ENCODE results near the gene ZNF445. TPM values are rescaled to one million over a fixed set of nuclear protein-coding genes. Genes with fewer than 3 reads are reported as not detected.
A peak's percentile ranks its signal among the peaks of the same experiment; 100 is the strongest.
"Not testable (repeated sequence)": the region's sequence is repeated elsewhere in the genome, so short reads cannot be mapped to it uniquely, and the experiment has no call there.

ZNF445 gene
- total and polyA plus RNA-seq, 12 donors, result 1.6 to 18.6 (median 15.4) TPM

- no peaks in the 10 kb centered on the region for H3K27me3 ChIP-seq
- H3K9me3 ChIP-seq, result no peaks in the 10 kb centered on the region
- ATAC-seq (no peak), DNase-seq (no peak)
- H3K4me1 ChIP-seq, result no peaks in the 10 kb centered on the region
- no peak overlapping the region for H3K4me3 ChIP-seq
- WGBS, 2 donors, result 87 to 90% methylated on average over 14 of the region's 14 CpGs
- H3K36me3 ChIP-seq, result no peaks in the 10 kb centered on the region
- TF ChIP-seq CTCF (IDR thresholded peaks at IDR 0.05), result no peak
- H3K27ac ChIP-seq, result no peak overlapping the region
- intact Hi-C loops (cut with DNase I), result no loop called here
Measured at GRCh38 chr3:44419923-44420650, 57.4 kb downstream of the ZNF445 start.

- ATAC-seq (no peak), DNase-seq (no peak)
- no peaks in the 10 kb centered on the region for H3K27me3 ChIP-seq
- H3K9me3 ChIP-seq, result no peaks in the 10 kb centered on the region
- no peaks in the 10 kb centered on the region for H3K36me3 ChIP-seq
- intact Hi-C loops (cut with DNase I), result no loop called here
- 76 to 86% methylated on average over 11 of the region's 11 CpGs for WGBS, 2 donors
- TF ChIP-seq CTCF (IDR thresholded peaks at IDR 0.05), result no peak
- H3K4me3 ChIP-seq, result no peak overlapping the region
- no peaks in the 10 kb centered on the region for H3K4me1 ChIP-seq
- no peak overlapping the region for H3K27ac ChIP-seq
Measured at GRCh38 chr3:44419116-44419922, 58.2 kb downstream of the ZNF445 start.

- H3K4me1 ChIP-seq, result no peaks in the 10 kb centered on the region
- peak in 2 of 9 donors; percentile 6 to 23 for TF ChIP-seq CTCF (IDR thresholded peaks at IDR 0.05)
- 76 to 82% methylated on average over 2 of the region's 2 CpGs for WGBS, 2 donors
- no peaks in the 10 kb centered on the region for H3K9me3 ChIP-seq
- no peak overlapping the region for H3K4me3 ChIP-seq
- intact Hi-C loops (cut with DNase I), result no loop called here
- no peaks in the 10 kb centered on the region for H3K36me3 ChIP-seq
- H3K27me3 ChIP-seq, result no peaks in the 10 kb centered on the region
- no peak overlapping the region for H3K27ac ChIP-seq
- ATAC-seq (no peak), DNase-seq (no peak)
Measured at GRCh38 chr3:44418549-44418948, 58.9 kb downstream of the ZNF445 start.

- ATAC-seq; H3K27ac ChIP-seq; DNase-seq; intact Hi-C loops (cut with DNase I); H3K4me3 ChIP-seq; H3K9me3 ChIP-seq; H3K27me3 ChIP-seq; H3K4me1 ChIP-seq; H3K36me3 ChIP-seq: not testable (repeated sequence)
- WGBS, 2 donors, result 83 to 85% methylated on average over 4 of the region's 4 CpGs
Measured at GRCh38 chr3:44418118-44418517, 59.4 kb downstream of the ZNF445 start.
